Vagina (tissue), 2 donors: ENCODE measurements around the gene FRYL.

Experiments used
- CTCF ChIP-seq, 3 experiments: fragments of 450-650 bp in 2 of 3; fragments of 200-600 bp in 1 of 3; sonication (generic) in 1 of 3; IDR thresholded peaks; one replicate each; pipeline ENCODE4 v1.5.1; 2017 to 2019; ENCODE audit warnings: antibody characterized with exemption in 3 of 3, mild to moderate bottlenecking in 2 of 3, moderate library complexity in 2 of 3
- POLR2A ChIP-seq, 2 donors: fragments of 450-650 bp; IDR thresholded peaks; one replicate each; pipeline ENCODE4 v1.6.1; 2017; ENCODE audit warnings: antibody characterized with exemption in 2 of 2, mild to moderate bottlenecking in 2 of 2, moderate library complexity in 2 of 2

- TF ChIP-seq CTCF (IDR thresholded peaks at IDR 0.05) = no peak
- TF ChIP-seq POLR2A (IDR thresholded peaks at IDR 0.05) = no peak
These were observed 26.9 kb downstream of the FRYL start for GRCh38 chr4:48753159-48753558.
